GM13976 (cell line): Measurements from ENCODE around the gene MTAP.

Source experiments
- DNase-seq: peaks from one replicate; pipeline ENCODE4 v3.0.0; 2012; ENCODE audit warnings: low spot score
- CTCF ChIP-seq: IDR thresholded peaks from 2 replicates; pipeline ENCODE4 v1.5.1; 2012; ENCODE audit warnings: borderline replicate concordance, mild to moderate bottlenecking; ENCODE audit not compliant: insufficient read depth; ENCODE audit errors: extremely low read depth, missing control alignments, control extremely low read depth
- in situ Hi-C: fragments of 300-500 bp; cut with MboI; formaldehyde crosslinking; loops from one replicate; pipeline ENCODE4 v1.12.0; 2022; ENCODE audit warnings: low sequenced_read_pairs, mixed read lengths, inconsistent platforms; ENCODE audit not compliant: unreplicated experiment

MTAP gene

GRCh38 chr9:21927752-21928151, 125.3 kb downstream of the MTAP start:
- DNase-seq, result no peak
- in situ Hi-C loops, result no loop called here
- no peak for TF ChIP-seq CTCF

GRCh38 chr9:21931428-21931827, 129.0 kb downstream of the MTAP start:
- no peak for DNase-seq
- no peak for TF ChIP-seq CTCF
- in situ Hi-C loops, result no loop called here

GRCh38 chr9:21933281-21933680, 130.8 kb downstream of the MTAP start:
- DNase-seq, result no peak
- no peak for TF ChIP-seq CTCF
- in situ Hi-C loops, result no loop called here

- DNase-seq, result no peak
- in situ Hi-C loops, result no loop called here
- no peak for TF ChIP-seq CTCF
These were observed 131.4 kb downstream of the MTAP start for GRCh38 chr9:21933865-21934264.

- no peak for DNase-seq
- in situ Hi-C loops, result no loop called here
- no peak for TF ChIP-seq CTCF
These were observed 133.2 kb downstream of the MTAP start for GRCh38 chr9:21935631-21936030.

- TF ChIP-seq CTCF, result no peak
- no peak for DNase-seq
- in situ Hi-C loops, result no loop called here
These were observed 133.7 kb downstream of the MTAP start for GRCh38 chr9:21936161-21936560.
